T-helper 1 cell treated with Interleukin-12 subunit alpha and Interleukin-12 subunit beta and Interleukin-4 antibody, amounts not matched to agents 30 μg/mL and 1 μg/mL, for 36 hours (primary cell): ENCODE data around the gene GADL1.

ENCODE experiments used
- H3K27ac Mint-ChIP-seq: one replicate; pipeline ENCODE4 v1.8.0; 2021; ENCODE audit warnings: mild to moderate bottlenecking, mixed read lengths
- H3K27me3 Mint-ChIP-seq: one replicate; pipeline ENCODE4 v1.8.0; 2021; ENCODE audit warnings: low read depth, mixed read lengths
- H3K36me3 Mint-ChIP-seq: one replicate; pipeline ENCODE4 v1.8.0; 2021; ENCODE audit warnings: low read depth, mixed read lengths
- H3K4me1 Mint-ChIP-seq: one replicate; pipeline ENCODE4 v1.8.0; 2021; ENCODE audit warnings: low read depth, mixed read lengths
- H3K4me3 Mint-ChIP-seq: one replicate; pipeline ENCODE4 v1.8.0; 2021; ENCODE audit warnings: mild to moderate bottlenecking, moderate library complexity, mixed read lengths
- H3K9me3 Mint-ChIP-seq: one replicate; pipeline ENCODE4 v1.8.0; 2021; ENCODE audit warnings: mixed read lengths

GADL1 gene

GRCh38 chr3:30700702-30701321 lies 193.6 kb downstream of the GADL1 start:
- Mint-ChIP-seq H3K36me3 (peaks cover 32% of the 10 kb centered on the region), H3K27ac (no peak overlapping the region), H3K4me1 (peaks cover 5% of the 10 kb centered on the region), H3K27me3 (no peaks in the 10 kb centered on the region), H3K4me3 (no peak overlapping the region), H3K9me3 (no peaks in the 10 kb centered on the region)

GRCh38 chr3:30699927-30700326 lies 194.5 kb downstream of the GADL1 start:
- no peak overlapping the region for H3K4me3 Mint-ChIP-seq
- H3K4me1 Mint-ChIP-seq: peaks cover 7% of the 10 kb centered on the region
- no peaks in the 10 kb centered on the region for H3K27me3 Mint-ChIP-seq
- H3K27ac Mint-ChIP-seq: no peak overlapping the region
- peaks cover 37% of the 10 kb centered on the region for H3K36me3 Mint-ChIP-seq
- H3K9me3 Mint-ChIP-seq: no peaks in the 10 kb centered on the region

- Mint-ChIP-seq H3K4me3 (no peak overlapping the region), H3K27ac (no peak overlapping the region), H3K4me1 (peaks cover 12% of the 10 kb centered on the region), H3K27me3 (no peaks in the 10 kb centered on the region), H3K36me3 (peaks cover 47% of the 10 kb centered on the region), H3K9me3 (no peaks in the 10 kb centered on the region)
Observed at GRCh38 chr3:30698549-30698948, 195.9 kb downstream of the GADL1 start.

- peak overlapping the region; percentile 12 for H3K27ac Mint-ChIP-seq
- H3K4me1 Mint-ChIP-seq: peaks cover 23% of the 10 kb centered on the region
- H3K27me3 Mint-ChIP-seq: no peaks in the 10 kb centered on the region
- H3K9me3 Mint-ChIP-seq: no peaks in the 10 kb centered on the region
- H3K36me3 Mint-ChIP-seq: peaks cover 52% of the 10 kb centered on the region
- H3K4me3 Mint-ChIP-seq: no peak overlapping the region
Observed at GRCh38 chr3:30696896-30697295, 197.6 kb downstream of the GADL1 start.

GRCh38 chr3:30696403-30696819 lies 198.1 kb downstream of the GADL1 start:
- Mint-ChIP-seq H3K27ac (no peak overlapping the region), H3K36me3 (peaks cover 51% of the 10 kb centered on the region), H3K27me3 (no peaks in the 10 kb centered on the region), H3K4me3 (no peak overlapping the region), H3K9me3 (no peaks in the 10 kb centered on the region), H3K4me1 (peaks cover 23% of the 10 kb centered on the region)

GRCh38 chr3:30695302-30696061 lies 199.0 kb downstream of the GADL1 start:
- no peak overlapping the region for H3K4me3 Mint-ChIP-seq
- H3K36me3 Mint-ChIP-seq: peaks cover 55% of the 10 kb centered on the region
- H3K27ac Mint-ChIP-seq: no peak overlapping the region
- peaks cover 29% of the 10 kb centered on the region for H3K4me1 Mint-ChIP-seq
- H3K27me3 Mint-ChIP-seq: no peaks in the 10 kb centered on the region
- no peaks in the 10 kb centered on the region for H3K9me3 Mint-ChIP-seq

- Mint-ChIP-seq H3K4me1 (peaks cover 31% of the 10 kb centered on the region), H3K36me3 (peaks cover 59% of the 10 kb centered on the region), H3K27me3 (no peaks in the 10 kb centered on the region), H3K27ac (no peak overlapping the region), H3K4me3 (no peak overlapping the region), H3K9me3 (no peaks in the 10 kb centered on the region)
Observed at GRCh38 chr3:30694668-30695067, 199.8 kb downstream of the GADL1 start.

GRCh38 chr3:30694148-30694547 lies 200.3 kb downstream of the GADL1 start:
- H3K27ac Mint-ChIP-seq: no peak overlapping the region
- no peaks in the 10 kb centered on the region for H3K27me3 Mint-ChIP-seq
- H3K4me3 Mint-ChIP-seq: no peak overlapping the region
- H3K9me3 Mint-ChIP-seq: no peaks in the 10 kb centered on the region
- peaks cover 62% of the 10 kb centered on the region for H3K36me3 Mint-ChIP-seq
- H3K4me1 Mint-ChIP-seq: peaks cover 34% of the 10 kb centered on the region

GRCh38 chr3:30693470-30694120 lies 200.9 kb downstream of the GADL1 start:
- Mint-ChIP-seq H3K4me1 (peaks cover 39% of the 10 kb centered on the region), H3K9me3 (no peaks in the 10 kb centered on the region), H3K27ac (no peak overlapping the region), H3K27me3 (no peaks in the 10 kb centered on the region), H3K36me3 (peaks cover 61% of the 10 kb centered on the region), H3K4me3 (no peak overlapping the region)

- H3K9me3 Mint-ChIP-seq: no peaks in the 10 kb centered on the region
- H3K4me3 Mint-ChIP-seq: no peak overlapping the region
- H3K4me1 Mint-ChIP-seq: peaks cover 45% of the 10 kb centered on the region
- H3K27me3 Mint-ChIP-seq: no peaks in the 10 kb centered on the region
- H3K27ac Mint-ChIP-seq: peak overlapping the region; percentile 42
- H3K36me3 Mint-ChIP-seq: peaks cover 62% of the 10 kb centered on the region
Observed at GRCh38 chr3:30692498-30693130, 201.8 kb downstream of the GADL1 start.

- no peak overlapping the region for H3K4me3 Mint-ChIP-seq
- H3K9me3 Mint-ChIP-seq: no peaks in the 10 kb centered on the region
- H3K27me3 Mint-ChIP-seq: no peaks in the 10 kb centered on the region
- no peak overlapping the region for H3K27ac Mint-ChIP-seq
- peaks cover 51% of the 10 kb centered on the region for H3K4me1 Mint-ChIP-seq
- peaks cover 63% of the 10 kb centered on the region for H3K36me3 Mint-ChIP-seq
Observed at GRCh38 chr3:30691944-30692343, 202.5 kb downstream of the GADL1 start.

GRCh38 chr3:30691249-30691880 lies 203.1 kb downstream of the GADL1 start:
- Mint-ChIP-seq H3K27me3 (no peaks in the 10 kb centered on the region), H3K4me1 (peaks cover 55% of the 10 kb centered on the region), H3K9me3 (no peaks in the 10 kb centered on the region), H3K36me3 (peaks cover 65% of the 10 kb centered on the region), H3K27ac (no peak overlapping the region), H3K4me3 (no peak overlapping the region)

GRCh38 chr3:30690199-30690598 lies 204.3 kb downstream of the GADL1 start:
- H3K4me1 Mint-ChIP-seq: peaks cover 60% of the 10 kb centered on the region
- no peak overlapping the region for H3K4me3 Mint-ChIP-seq
- peaks cover 64% of the 10 kb centered on the region for H3K36me3 Mint-ChIP-seq
- no peak overlapping the region for H3K27ac Mint-ChIP-seq
- H3K27me3 Mint-ChIP-seq: no peaks in the 10 kb centered on the region
- no peaks in the 10 kb centered on the region for H3K9me3 Mint-ChIP-seq
